ENCODE results near the gene CYP4X1. TPM values are rescaled to one million over a fixed set of nuclear protein-coding genes. Genes with fewer than 3 reads are reported as not detected.
"Not testable (repeated sequence)": the region's sequence is repeated elsewhere in the genome, so short reads cannot be mapped to it uniquely, and the experiment has no call there.

Gene CYP4X1
- total RNA-seq, 3 donors from 2014 or later, result 0.75 to 3.0 (median 1.2) TPM

- H3K4me1 ChIP-seq (ENCODE audit: low read depth), result no peaks in the 10 kb centered on the region
- no peak overlapping the region for H3K4me3 ChIP-seq
- no peaks in the 10 kb centered on the region for H3K36me3 ChIP-seq (ENCODE audit: low read depth)
- ATAC-seq (no peak), DNase-seq (no peak)
- intact Hi-C loops (cut with DNase I, micrococcal nuclease), result no loop called here
- H3K9me3 ChIP-seq, result no peaks in the 10 kb centered on the region
- TF ChIP-seq CTCF (IDR thresholded peaks at IDR 0.05), result no peak
Measured at GRCh38 chr1:46996659-46997281, 26.7 kb upstream of the CYP4X1 start.

GRCh38 chr1:47002211-47002610 is 21.3 kb upstream of the CYP4X1 start:
- H3K9me3 ChIP-seq, result no peaks in the 10 kb centered on the region
- intact Hi-C loops (cut with DNase I, micrococcal nuclease), result no loop called here
- ATAC-seq (no peak), DNase-seq (no peak)
- no peak overlapping the region for H3K4me3 ChIP-seq
- TF ChIP-seq CTCF (IDR thresholded peaks at IDR 0.05), result no peak
- no peaks in the 10 kb centered on the region for H3K36me3 ChIP-seq (ENCODE audit: low read depth)
- H3K4me1 ChIP-seq (ENCODE audit: low read depth), result no peaks in the 10 kb centered on the region

- intact Hi-C loops (cut with DNase I, micrococcal nuclease), result no loop called here
- DNase-seq, result no peak
- Histone ChIP-seq H3K4me1 (ENCODE audit: low read depth) (no peaks in the 10 kb centered on the region), H3K36me3 (ENCODE audit: low read depth) (no peaks in the 10 kb centered on the region), H3K9me3 (no peaks in the 10 kb centered on the region), H3K4me3 (no peak overlapping the region)
- TF ChIP-seq CTCF (IDR thresholded peaks at IDR 0.05), result no peak
- ATAC-seq, result no peak
Measured at GRCh38 chr1:47003896-47004403, 19.5 kb upstream of the CYP4X1 start.

GRCh38 chr1:47006437-47006836 is 17.0 kb upstream of the CYP4X1 start:
- ATAC-seq; H3K4me3 ChIP-seq; H3K9me3 ChIP-seq; intact Hi-C loops (cut with DNase I, micrococcal nuclease); H3K4me1 ChIP-seq (ENCODE audit: low read depth); H3K36me3 ChIP-seq (ENCODE audit: low read depth); DNase-seq: not testable (repeated sequence)

- H3K9me3 ChIP-seq, result no peaks in the 10 kb centered on the region
- no peak overlapping the region for H3K4me3 ChIP-seq
- TF ChIP-seq CTCF (IDR thresholded peaks at IDR 0.05), result no peak
- ATAC-seq, result no peak
- intact Hi-C loops (cut with DNase I, micrococcal nuclease), result no loop called here
- no peak for DNase-seq
- no peaks in the 10 kb centered on the region for H3K36me3 ChIP-seq (ENCODE audit: low read depth)
- no peaks in the 10 kb centered on the region for H3K4me1 ChIP-seq (ENCODE audit: low read depth)
Measured at GRCh38 chr1:47013293-47013692, 10.2 kb upstream of the CYP4X1 start.

- H3K36me3 ChIP-seq (ENCODE audit: low read depth), result no peaks in the 10 kb centered on the region
- peaks cover 7% of the 10 kb centered on the region for H3K4me1 ChIP-seq (ENCODE audit: low read depth)
- DNase-seq (no peak), ATAC-seq (no peak)
- intact Hi-C loops (cut with DNase I, micrococcal nuclease), result no loop called here
- H3K9me3 ChIP-seq, result no peaks in the 10 kb centered on the region
- TF ChIP-seq CTCF (IDR thresholded peaks at IDR 0.05), result no peak
- no peak overlapping the region for H3K4me3 ChIP-seq
Measured at GRCh38 chr1:47021070-47021469, 2.4 kb upstream of the CYP4X1 start.

Measured in mucosa of descending colon (tissue), 3 donors.